K562 (cell line): ENCODE measurements around the gene EPO. TPM values are rescaled to one million over a fixed set of nuclear protein-coding genes. Genes with fewer than 3 reads are reported as not detected.

ENCODE experiments used
- BCOR ChIP-seq: fragments of 450-650 bp; IDR thresholded peaks from 2 replicates; pipeline ENCODE4 v1.6.1; 2016
- CBFB ChIP-seq: sonication (generic); formaldehyde crosslinking; IDR thresholded peaks from 2 replicates; pipeline ENCODE4 v1.4.0; 2020; ENCODE audit warnings: mild to moderate bottlenecking, missing genetic modification reagents
- CHD2 ChIP-seq: IDR thresholded peaks from 2 replicates; pipeline ENCODE4 v1.6.1; 2011; ENCODE audit warnings: low read depth, low read length
- CREB1 ChIP-seq, 2 experiments: sonication (generic) in 1 of 2; formaldehyde crosslinking in 1 of 2; IDR thresholded peaks; 2 replicates each; pipeline versions ENCODE4 v1.6.1 to v1.8.0; 2012 to 2022; ENCODE audit warnings: inconsistent platforms in 1 of 2, mild to moderate bottlenecking in 1 of 2, missing genetic modification reagents in 1 of 2, moderate library complexity in 1 of 2
- CUX1 ChIP-seq: fragments of 200-800 bp; sonication (Bioruptor generic); IDR thresholded peaks from 2 replicates; pipeline ENCODE4 v1.6.1; 2016; ENCODE audit warnings: missing genetic modification characterization, missing compliant biosample characterization
- E4F1 ChIP-seq: fragments of 250-450 bp; sonication (Bioruptor Pico); IDR thresholded peaks from 2 replicates; pipeline ENCODE4 v1.5.0; 2021; ENCODE audit warnings: mild to moderate bottlenecking, borderline replicate concordance
- ERF ChIP-seq: fragments of 450-650 bp; formaldehyde crosslinking; IDR thresholded peaks from 2 replicates; pipeline ENCODE4 v1.4.0; 2020; ENCODE audit warnings: mild to moderate bottlenecking, mixed read lengths
- LEF1 ChIP-seq: fragments of 450-650 bp; IDR thresholded peaks from 2 replicates; pipeline ENCODE4 v1.6.1; 2016; ENCODE audit warnings: mild to moderate bottlenecking
- MYBL2 ChIP-seq, 2 experiments: fragments of 450-650 bp in 1 of 2; sonication (generic) in 1 of 2; formaldehyde crosslinking in 1 of 2; IDR thresholded peaks; 2 replicates each; pipeline versions ENCODE4 v1.6.1 to v1.8.1; 2017 to 2022; ENCODE audit warnings: borderline replicate concordance in 1 of 2, inconsistent platforms in 1 of 2, low read depth in 1 of 2, mild to moderate bottlenecking in 1 of 2, missing genetic modification reagents in 1 of 2, moderate library complexity in 1 of 2
- NFXL1 ChIP-seq: fragments of 450-650 bp; formaldehyde crosslinking; IDR thresholded peaks from 2 replicates; pipeline ENCODE4 v1.4.0; 2021; ENCODE audit warnings: mild to moderate bottlenecking
- NUFIP1 ChIP-seq: fragments of 450-650 bp; IDR thresholded peaks from 2 replicates; pipeline ENCODE4 v1.6.1; 2018; ENCODE audit not compliant: partially characterized antibody
- PBX2 ChIP-seq, 2 experiments: IDR thresholded peaks in 1 of 2; conservative IDR thresholded peaks in 1 of 2; 2 replicates each; pipeline ENCODE4 v1.6.1; 2016; ENCODE audit warnings: low read depth in 2 of 2, mild to moderate bottlenecking in 1 of 2, missing compliant biosample characterization in 1 of 2, missing genetic modification characterization in 1 of 2, moderate library complexity in 1 of 2
- SOX6 ChIP-seq: fragments of 450-650 bp; IDR thresholded peaks from 2 replicates; pipeline ENCODE4 v1.6.1; 2014; ENCODE audit warnings: mild to moderate bottlenecking
- STAT5B ChIP-seq: fragments of 250-450 bp; sonication (Bioruptor Pico); IDR thresholded peaks from 2 replicates; pipeline ENCODE4 v1.8.0; 2021; ENCODE audit warnings: mild to moderate bottlenecking, inconsistent platforms
- TARDBP ChIP-seq: fragments of 450-650 bp; IDR thresholded peaks from 2 replicates; pipeline ENCODE4 v1.6.1; 2016
- ZEB2 ChIP-seq: fragments of 450-650 bp; IDR thresholded peaks from 2 replicates; pipeline ENCODE4 v1.6.1; 2016
- ZFP30 ChIP-seq: fragments of 250-450 bp; sonication (Bioruptor Pico); IDR thresholded peaks from 2 replicates; pipeline ENCODE4 v1.8.0; 2022; ENCODE audit warnings: moderate library complexity, mild to moderate bottlenecking, inconsistent platforms, borderline replicate concordance
- ZNF232 ChIP-seq: sonication (generic); formaldehyde crosslinking; IDR thresholded peaks from 2 replicates; pipeline ENCODE4 v1.8.0; 2022; ENCODE audit warnings: mild to moderate bottlenecking, missing genetic modification reagents
- ZNF696 ChIP-seq: fragments of 250-450 bp; sonication (Bioruptor Pico); conservative IDR thresholded peaks from 2 replicates; pipeline ENCODE4 v1.4.0; 2020; ENCODE audit warnings: mild to moderate bottlenecking, moderate library complexity
- polyA plus RNA-seq, 8 experiments: library from polyadenylated mRNA; depleted of rRNA in 4 of 8; stranded (reverse) in 5 of 8; unstranded in 3 of 8; fragments of >200 nt; fragmentation: Nextera tagmentation in 2 of 8; fragmentation: Illumina TruSeq in 1 of 8; extraction: Ambion mirVana in 2 of 8; extraction: Trizol in 1 of 8; gene quantifications; 2 replicates each; pipeline versions ENCODE4 v1.2.1 to v1.2.3, GENCODE V29; 2011 to 2014; ENCODE audit warnings: inconsistent platforms in 1 of 8, missing spikeins in 1 of 8
- total RNA-seq, 7 experiments: library from RNA; depleted of rRNA in 6 of 7; stranded (reverse); fragments of >200 nt in 6 of 7; fragmentation: Illumina TruSeq in 2 of 7; extraction: Trizol in 2 of 7; gene quantifications; 2 replicates each; pipeline versions ENCODE4 v1.2.1 to v1.2.3, GENCODE V29; 2011 to 2021; ENCODE audit warnings: low replicate concordance in 1 of 7

Gene EPO
- total and polyA plus RNA-seq, 9 of the 15 experiments (the other 6 are each of a cell fraction or from before 2014, with no cell fraction given), result 0.06 to 0.41 (median 0.07) TPM; not detected in 6

- no peak for TF ChIP-seq CUX1
- TF ChIP-seq NUFIP1, result no peak
- peak; percentile 68 for TF ChIP-seq BCOR
- TF ChIP-seq ZEB2, result peak; percentile 48; the same call in 1 of the 2 replicates
- no peak for TF ChIP-seq CBFB (CRISPR knock-in tag)
- TF ChIP-seq MYBL2 (IDR thresholded peaks at IDR 0.05; ENCODE audit: low read depth), result no peak
- no peak for TF ChIP-seq MYBL2 (CRISPR knock-in tag; IDR thresholded peaks at IDR 0.05; ENCODE audit: borderline replicate concordance)
- TF ChIP-seq LEF1, result no peak; the same call in 1 of the 2 replicates
- TF ChIP-seq NFXL1 (CRISPR knock-in tag), result no peak
- TF ChIP-seq SOX6, result peak; percentile 34; the same call in 1 of the 2 replicates
- TF ChIP-seq PBX2 (CRISPR knock-in tag; IDR thresholded peaks at IDR 0.05; ENCODE audit: low read depth), result no peak
- no peak for TF ChIP-seq PBX2 (tag; conservative IDR thresholded peaks at IDR 0.05; ENCODE audit: low read depth)
- no peak for TF ChIP-seq ZNF232 (CRISPR knock-in tag)
- TF ChIP-seq ZNF696 (CRISPR knock-in tag), result no peak
- TF ChIP-seq CREB1 (IDR thresholded peaks at IDR 0.05), result peak; percentile 40; the same call in 1 of the 2 replicates
- TF ChIP-seq CREB1 (CRISPR knock-in tag; IDR thresholded peaks at IDR 0.05), result no peak
- no peak for TF ChIP-seq CHD2
- no peak for TF ChIP-seq ZFP30 (CRISPR knock-in tag)
- peak; percentile 72 for TF ChIP-seq ERF (CRISPR knock-in tag)
- TF ChIP-seq TARDBP, result peak; percentile 57; the same call in 1 of the 2 replicates
- TF ChIP-seq E4F1 (CRISPR knock-in tag), result no peak
- no peak for TF ChIP-seq STAT5B
These were observed 14.9 kb upstream of the EPO start (continued) for GRCh38 chr7:100705320-100705752.
